Left lung (tissue), 10 donors: ENCODE results near the gene EEF1G. TPM values are rescaled to one million over a fixed set of nuclear protein-coding genes. Genes with fewer than 3 reads are reported as not detected.
"Not testable (repeated sequence)": the region's sequence is repeated elsewhere in the genome, so short reads cannot be mapped to it uniquely, and the experiment has no call there.

Experiments
- ATAC-seq: fragments of 200-7000 bp; cut with Tn5 transposase; one replicate; pipeline ENCODE4 v1.9.1; 2020; ENCODE audit warnings: moderate library complexity
- DNase-seq, 4 donors: peaks; one replicate each; pipeline ENCODE4 v3.0.0-alpha.2; 2013 to 2020
- H3K27ac ChIP-seq, 2 donors: fragments of 200-600 bp; sonication (generic) in 1 of 2; one replicate each; pipeline versions ENCODE4 v1.5.0 to v1.8.0; 2020 to 2021
- H3K27me3 ChIP-seq, 2 donors: fragments of 200-600 bp; sonication (generic) in 1 of 2; one replicate each; pipeline versions ENCODE4 v1.5.0 to v1.8.0; 2020 to 2021
- H3K36me3 ChIP-seq, 2 donors: fragments of 200-600 bp; sonication (generic) in 1 of 2; one replicate each; pipeline versions ENCODE4 v1.5.0 to v1.8.0; 2020 to 2021
- H3K4me1 ChIP-seq, 2 donors: fragments of 200-600 bp; one replicate each; pipeline ENCODE4 v1.8.0; 2021
- H3K4me3 ChIP-seq, 2 donors: fragments of 200-600 bp; sonication (generic) in 1 of 2; one replicate each; pipeline versions ENCODE4 v1.5.0 to v1.8.0; 2020 to 2021; ENCODE audit warnings: mild to moderate bottlenecking in 1 of 2
- H3K9me3 ChIP-seq, 2 donors: fragments of 200-600 bp; sonication (generic) in 1 of 2; one replicate each; pipeline versions ENCODE4 v1.5.0 to v1.8.0; 2020 to 2021
- intact Hi-C, 2 donors: fragments of 100-400 bp; cut with DNase I; formaldehyde crosslinking; loops; one replicate each; pipeline versions ENCODE4 v1.11.2 to v1.14.2; 2022
- polyA plus RNA-seq, 6 donors: library from polyadenylated mRNA; unstranded; fragments of 120-200 nt; gene quantifications; one replicate each; pipeline ENCODE4 v1.2.1, GENCODE V29; 2013; ENCODE audit not compliant: insufficient read length in 6 of 6
- total RNA-seq, 2 donors: library from RNA; stranded (reverse); fragmentation: NEBNext Ultra II Directional; extraction: Animal tissue kit (Norgen Biotek cat#: 25700); gene quantifications; one replicate each; pipeline ENCODE4 v1.2.1, GENCODE V29; 2021
- TF ChIP-seq, protein P1 (sequence below), 2 donors: fragments of 200-600 bp; sonication (generic) in 1 of 2; IDR thresholded peaks; one replicate each; pipeline versions ENCODE4 v1.5.0 to v1.8.0; 2021; ENCODE audit warnings: antibody characterized with exemption in 2 of 2
- donor health status: DM: no; HTN: yes; CAD: no.
- donor health status: DM: no; HTN: no; CAD: no.

Gene EEF1G
- total and polyA plus RNA-seq, 8 donors: 973 to 2,492 (median 2,240) TPM

- peak; percentile 99 for ATAC-seq
- intact Hi-C loops: no loop called here
Observed at GRCh38 chr11:62621567-62622470, 48.1 kb upstream of the EEF1G start, which contains the start of gene B3GAT3. Gene B3GAT3 (minus strand): TSS chr11:62621986. CDS start chr11:62621947, 39 bp downstream.

GRCh38 chr11:62621027-62621566 is 47.4 kb upstream of the EEF1G start:
- H3K4me3 ChIP-seq: peak overlapping the region; percentile 59 to 82
- ATAC-seq: no peak
- intact Hi-C loops: no loop called here
- H3K9me3 ChIP-seq: no peaks in the 10 kb centered on the region
- H3K27me3 ChIP-seq: no peaks in the 10 kb centered on the region
- DNase-seq: no peak
- H3K27ac ChIP-seq: peak overlapping the region; percentile 90 to 92
- peaks cover 5 to 31% of the 10 kb centered on the region in 2 donors for H3K36me3 ChIP-seq
- peaks cover 11 to 27% of the 10 kb centered on the region in 2 donors for H3K4me1 ChIP-seq
- TF ChIP-seq, protein P1, sequence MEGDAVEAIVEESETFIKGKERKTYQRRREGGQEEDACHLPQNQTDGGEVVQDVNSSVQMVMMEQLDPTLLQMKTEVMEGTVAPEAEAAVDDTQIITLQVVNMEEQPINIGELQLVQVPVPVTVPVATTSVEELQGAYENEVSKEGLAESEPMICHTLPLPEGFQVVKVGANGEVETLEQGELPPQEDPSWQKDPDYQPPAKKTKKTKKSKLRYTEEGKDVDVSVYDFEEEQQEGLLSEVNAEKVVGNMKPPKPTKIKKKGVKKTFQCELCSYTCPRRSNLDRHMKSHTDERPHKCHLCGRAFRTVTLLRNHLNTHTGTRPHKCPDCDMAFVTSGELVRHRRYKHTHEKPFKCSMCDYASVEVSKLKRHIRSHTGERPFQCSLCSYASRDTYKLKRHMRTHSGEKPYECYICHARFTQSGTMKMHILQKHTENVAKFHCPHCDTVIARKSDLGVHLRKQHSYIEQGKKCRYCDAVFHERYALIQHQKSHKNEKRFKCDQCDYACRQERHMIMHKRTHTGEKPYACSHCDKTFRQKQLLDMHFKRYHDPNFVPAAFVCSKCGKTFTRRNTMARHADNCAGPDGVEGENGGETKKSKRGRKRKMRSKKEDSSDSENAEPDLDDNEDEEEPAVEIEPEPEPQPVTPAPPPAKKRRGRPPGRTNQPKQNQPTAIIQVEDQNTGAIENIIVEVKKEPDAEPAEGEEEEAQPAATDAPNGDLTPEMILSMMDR (IDR thresholded peaks at IDR 0.05): no peak

More at GRCh38 chr11:62621567-62622470, 48.1 kb upstream of the EEF1G start, which contains the start of gene B3GAT3:
- H3K4me1 ChIP-seq: peaks cover 11 to 27% of the 10 kb centered on the region in 2 donors
- no peaks in the 10 kb centered on the region for H3K9me3 ChIP-seq
- TF ChIP-seq, protein P1 (IDR thresholded peaks at IDR 0.05): peak in 1 of 2 donors; percentile 48
- H3K27ac ChIP-seq: peak within 1 kb of the TSS; percentile 90 to 92
- no peaks in the 10 kb centered on the region for H3K27me3 ChIP-seq
- H3K36me3 ChIP-seq: peaks cover 5 to 31% of the 10 kb centered on the region in 2 donors
- peak; percentile 98 to 100 (median 99) for DNase-seq
- H3K4me3 ChIP-seq: peak within 1 kb of the TSS; percentile 59 to 82

DNA sequence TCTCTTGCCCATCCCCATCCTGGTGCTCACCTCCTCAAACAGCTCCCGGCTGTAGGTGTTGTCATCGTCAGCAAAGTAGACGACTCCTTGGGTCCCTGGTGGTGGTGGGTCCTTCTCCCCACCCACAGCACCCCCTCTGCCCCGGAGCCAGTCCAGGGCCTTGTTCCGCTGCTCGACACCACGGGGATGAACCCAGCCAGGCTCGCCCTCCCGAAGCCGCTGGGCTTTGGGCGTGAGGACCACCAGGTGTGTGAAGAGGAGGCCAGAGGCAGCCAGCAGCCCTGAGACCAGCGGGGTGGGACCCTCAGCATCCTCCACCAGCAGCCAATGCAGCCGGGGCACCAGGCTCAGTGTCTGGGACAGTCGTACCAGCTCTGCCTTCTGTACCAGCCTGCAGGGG is 43.3 kb upstream of the EEF1G start:
- intact Hi-C loops, DNase-seq, H3K9me3 ChIP-seq, H3K27me3 ChIP-seq, ATAC-seq, H3K27ac ChIP-seq, H3K4me3 ChIP-seq: not testable (repeated sequence)
- H3K4me1 ChIP-seq: peaks cover 11 to 40% of the 10 kb centered on the region in 2 donors
- H3K36me3 ChIP-seq: peaks cover 0 to 31% of the 10 kb centered on the region in 2 donors

DNA sequence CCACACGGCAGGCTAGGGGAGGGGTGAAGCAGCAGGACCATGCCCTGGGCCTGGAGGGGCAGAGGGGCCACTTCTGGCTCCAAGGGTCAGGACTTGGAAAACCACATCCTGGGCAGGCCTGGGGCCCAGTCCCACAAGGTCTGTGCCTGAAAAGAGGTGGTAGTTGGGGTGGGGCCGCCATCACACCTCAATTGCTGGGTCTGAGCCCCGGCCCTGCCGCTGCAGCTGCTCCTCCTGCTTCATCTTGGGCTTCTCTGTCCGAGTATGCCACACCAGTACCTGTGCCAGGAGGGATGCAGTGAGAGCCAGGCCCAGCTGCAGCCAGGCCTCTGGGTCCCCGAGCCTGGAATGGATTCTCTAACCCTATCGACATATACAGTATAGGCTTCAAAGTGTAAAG is 41.8 kb upstream of the EEF1G start:
- Histone ChIP-seq H3K27me3 (no peaks in the 10 kb centered on the region), H3K9me3 (no peaks in the 10 kb centered on the region), H3K36me3 (peaks cover 0 to 34% of the 10 kb centered on the region in 2 donors), H3K27ac (no peak overlapping the region), H3K4me3 (no peak overlapping the region), H3K4me1 (peaks cover 14 to 45% of the 10 kb centered on the region in 2 donors)
- no peak for ATAC-seq
- TF ChIP-seq, protein P1 (IDR thresholded peaks at IDR 0.05): no peak
- intact Hi-C loops: no loop called here
- no peak for DNase-seq

DNA sequence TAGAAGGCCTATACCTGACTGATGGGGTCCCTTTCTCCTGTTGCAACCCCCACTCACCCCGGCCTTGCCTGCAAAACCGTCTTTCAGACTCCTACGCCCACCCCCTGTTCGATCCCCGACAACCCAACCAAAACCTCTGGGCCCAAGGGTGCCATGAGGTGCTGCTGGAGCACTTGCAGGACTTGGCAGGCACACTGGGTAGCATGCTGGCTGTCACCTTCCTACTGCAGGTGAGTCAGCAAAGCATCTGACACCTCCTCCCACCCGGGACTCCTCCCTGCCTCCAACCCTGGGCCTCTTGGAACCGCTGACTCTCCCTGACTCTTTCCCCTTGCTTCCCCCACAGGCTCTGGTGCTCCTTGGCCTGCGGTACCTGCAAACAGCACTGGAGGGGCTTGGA is 40.6 kb upstream of the EEF1G start:
- H3K27ac ChIP-seq: peak overlapping the region in 1 of 2 donors; percentile 95

More for the DNA sequence above, 40.6 kb upstream of the EEF1G start:
- intact Hi-C loops: no loop called here
- Histone ChIP-seq H3K27me3 (no peaks in the 10 kb centered on the region), H3K9me3 (no peaks in the 10 kb centered on the region), H3K36me3 (peaks cover 0 to 47% of the 10 kb centered on the region in 2 donors), H3K4me1 (peaks cover 11 to 42% of the 10 kb centered on the region in 2 donors), H3K4me3 (no peak overlapping the region)
- ATAC-seq (no peak), DNase-seq (no peak)
- TF ChIP-seq, protein P1 (IDR thresholded peaks at IDR 0.05): no peak
